HL-60 (cell line): Measurements from ENCODE around the gene TMEM121B.

Experiments
- POLR2AphosphoS5 ChIP-seq: IDR thresholded peaks from 2 replicates; pipeline ENCODE4 v1.6.1; 2012; ENCODE audit warnings: low read depth
- TF ChIP-seq, protein P1 (sequence below): IDR thresholded peaks from one replicate; pipeline ENCODE4 v1.5.1; 2011; ENCODE audit warnings: low read length, control low read depth, inconsistent platforms; ENCODE audit not compliant: insufficient read depth
- TF ChIP-seq, protein P2 (sequence below): IDR thresholded peaks from 2 replicates; pipeline ENCODE4 v1.6.1; 2012; ENCODE audit warnings: low read depth; ENCODE audit not compliant: insufficient replicate concordance

DNA sequence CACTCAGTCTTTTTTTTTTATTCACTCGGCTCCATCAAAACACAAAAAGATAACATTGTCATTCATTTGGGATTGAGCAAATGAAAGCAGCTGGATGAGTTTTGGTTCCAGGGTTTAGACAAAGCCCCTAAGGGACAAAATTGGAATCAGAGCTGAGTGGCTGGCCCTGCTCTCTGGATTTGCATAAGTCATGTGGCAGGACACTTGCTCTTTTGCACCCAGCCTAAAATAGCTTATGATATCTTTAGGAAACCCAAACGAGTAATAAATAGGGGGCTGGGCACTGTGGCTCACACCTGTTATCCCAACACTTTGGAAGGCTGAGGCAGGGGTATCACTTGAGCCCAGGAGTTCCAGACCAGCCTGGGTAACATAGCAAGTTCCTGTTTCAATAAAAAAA, 11.0 kb upstream of the TMEM121B start:
- TF ChIP-seq, protein P1, sequence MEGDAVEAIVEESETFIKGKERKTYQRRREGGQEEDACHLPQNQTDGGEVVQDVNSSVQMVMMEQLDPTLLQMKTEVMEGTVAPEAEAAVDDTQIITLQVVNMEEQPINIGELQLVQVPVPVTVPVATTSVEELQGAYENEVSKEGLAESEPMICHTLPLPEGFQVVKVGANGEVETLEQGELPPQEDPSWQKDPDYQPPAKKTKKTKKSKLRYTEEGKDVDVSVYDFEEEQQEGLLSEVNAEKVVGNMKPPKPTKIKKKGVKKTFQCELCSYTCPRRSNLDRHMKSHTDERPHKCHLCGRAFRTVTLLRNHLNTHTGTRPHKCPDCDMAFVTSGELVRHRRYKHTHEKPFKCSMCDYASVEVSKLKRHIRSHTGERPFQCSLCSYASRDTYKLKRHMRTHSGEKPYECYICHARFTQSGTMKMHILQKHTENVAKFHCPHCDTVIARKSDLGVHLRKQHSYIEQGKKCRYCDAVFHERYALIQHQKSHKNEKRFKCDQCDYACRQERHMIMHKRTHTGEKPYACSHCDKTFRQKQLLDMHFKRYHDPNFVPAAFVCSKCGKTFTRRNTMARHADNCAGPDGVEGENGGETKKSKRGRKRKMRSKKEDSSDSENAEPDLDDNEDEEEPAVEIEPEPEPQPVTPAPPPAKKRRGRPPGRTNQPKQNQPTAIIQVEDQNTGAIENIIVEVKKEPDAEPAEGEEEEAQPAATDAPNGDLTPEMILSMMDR = no peak
- TF ChIP-seq POLR2AphosphoS5 = no peak
- TF ChIP-seq, protein P2, sequence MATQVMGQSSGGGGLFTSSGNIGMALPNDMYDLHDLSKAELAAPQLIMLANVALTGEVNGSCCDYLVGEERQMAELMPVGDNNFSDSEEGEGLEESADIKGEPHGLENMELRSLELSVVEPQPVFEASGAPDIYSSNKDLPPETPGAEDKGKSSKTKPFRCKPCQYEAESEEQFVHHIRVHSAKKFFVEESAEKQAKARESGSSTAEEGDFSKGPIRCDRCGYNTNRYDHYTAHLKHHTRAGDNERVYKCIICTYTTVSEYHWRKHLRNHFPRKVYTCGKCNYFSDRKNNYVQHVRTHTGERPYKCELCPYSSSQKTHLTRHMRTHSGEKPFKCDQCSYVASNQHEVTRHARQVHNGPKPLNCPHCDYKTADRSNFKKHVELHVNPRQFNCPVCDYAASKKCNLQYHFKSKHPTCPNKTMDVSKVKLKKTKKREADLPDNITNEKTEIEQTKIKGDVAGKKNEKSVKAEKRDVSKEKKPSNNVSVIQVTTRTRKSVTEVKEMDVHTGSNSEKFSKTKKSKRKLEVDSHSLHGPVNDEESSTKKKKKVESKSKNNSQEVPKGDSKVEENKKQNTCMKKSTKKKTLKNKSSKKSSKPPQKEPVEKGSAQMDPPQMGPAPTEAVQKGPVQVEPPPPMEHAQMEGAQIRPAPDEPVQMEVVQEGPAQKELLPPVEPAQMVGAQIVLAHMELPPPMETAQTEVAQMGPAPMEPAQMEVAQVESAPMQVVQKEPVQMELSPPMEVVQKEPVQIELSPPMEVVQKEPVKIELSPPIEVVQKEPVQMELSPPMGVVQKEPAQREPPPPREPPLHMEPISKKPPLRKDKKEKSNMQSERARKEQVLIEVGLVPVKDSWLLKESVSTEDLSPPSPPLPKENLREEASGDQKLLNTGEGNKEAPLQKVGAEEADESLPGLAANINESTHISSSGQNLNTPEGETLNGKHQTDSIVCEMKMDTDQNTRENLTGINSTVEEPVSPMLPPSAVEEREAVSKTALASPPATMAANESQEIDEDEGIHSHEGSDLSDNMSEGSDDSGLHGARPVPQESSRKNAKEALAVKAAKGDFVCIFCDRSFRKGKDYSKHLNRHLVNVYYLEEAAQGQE = no peak
